AG08395 (cell line): ENCODE results near the gene TADA2A.
A peak's percentile ranks its signal among the peaks of the same experiment; 100 is the strongest.
"Not testable (repeated sequence)": the region's sequence is repeated elsewhere in the genome, so short reads cannot be mapped to it uniquely, and the experiment has no call there.

Source experiments
- DNase-seq: peaks from one replicate; pipeline ENCODE4 v3.0.0; 2012; ENCODE audit warnings: mixed read lengths, low spot score

Gene TADA2A

DNA sequence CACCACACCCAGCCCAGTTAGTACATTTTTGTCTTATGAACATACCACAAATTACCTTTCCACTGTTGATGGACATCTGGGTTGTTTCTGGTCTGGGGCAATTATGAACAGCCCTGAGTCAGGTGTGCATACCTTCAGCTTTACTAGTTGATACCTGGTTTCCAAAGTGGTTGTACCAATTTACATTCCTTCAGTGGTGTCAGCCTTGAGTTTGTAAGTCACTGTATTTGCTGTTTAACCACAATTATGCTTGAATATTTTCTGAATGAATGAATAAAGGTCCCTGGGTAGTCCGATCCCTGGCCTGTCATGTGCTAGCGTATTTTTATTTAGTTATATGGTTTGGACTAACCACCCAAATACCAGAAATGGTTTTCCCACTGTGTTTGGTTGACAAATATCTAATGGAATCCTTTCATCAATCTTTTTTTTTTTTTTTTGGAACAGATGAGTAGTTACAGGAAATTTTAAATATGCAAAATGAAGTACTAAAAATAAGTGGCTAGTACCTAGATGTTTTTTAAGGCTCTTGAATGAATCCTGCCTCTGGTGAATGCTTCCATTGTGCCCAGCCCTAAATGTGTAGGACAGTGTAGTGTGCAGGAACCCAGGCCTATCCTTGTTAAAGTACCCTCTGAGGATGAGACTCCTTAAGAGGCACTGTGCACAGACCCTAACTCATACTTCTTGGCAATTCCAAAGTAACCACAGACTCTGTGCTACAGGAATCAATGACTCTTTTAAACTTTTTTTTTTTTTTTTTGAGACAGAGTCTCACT is 86.8 kb downstream of the TADA2A start:
- peak; percentile 88 for DNase-seq

- DNase-seq = no peak
These were observed 87.7 kb downstream of the TADA2A start for GRCh38 chr17:37494401-37494831.

GRCh38 chr17:37494971-37495370 is 88.3 kb downstream of the TADA2A start:
- no peak for DNase-seq

GRCh38 chr17:37500378-37500777 is 93.7 kb downstream of the TADA2A start:
- no peak for DNase-seq

DNA sequence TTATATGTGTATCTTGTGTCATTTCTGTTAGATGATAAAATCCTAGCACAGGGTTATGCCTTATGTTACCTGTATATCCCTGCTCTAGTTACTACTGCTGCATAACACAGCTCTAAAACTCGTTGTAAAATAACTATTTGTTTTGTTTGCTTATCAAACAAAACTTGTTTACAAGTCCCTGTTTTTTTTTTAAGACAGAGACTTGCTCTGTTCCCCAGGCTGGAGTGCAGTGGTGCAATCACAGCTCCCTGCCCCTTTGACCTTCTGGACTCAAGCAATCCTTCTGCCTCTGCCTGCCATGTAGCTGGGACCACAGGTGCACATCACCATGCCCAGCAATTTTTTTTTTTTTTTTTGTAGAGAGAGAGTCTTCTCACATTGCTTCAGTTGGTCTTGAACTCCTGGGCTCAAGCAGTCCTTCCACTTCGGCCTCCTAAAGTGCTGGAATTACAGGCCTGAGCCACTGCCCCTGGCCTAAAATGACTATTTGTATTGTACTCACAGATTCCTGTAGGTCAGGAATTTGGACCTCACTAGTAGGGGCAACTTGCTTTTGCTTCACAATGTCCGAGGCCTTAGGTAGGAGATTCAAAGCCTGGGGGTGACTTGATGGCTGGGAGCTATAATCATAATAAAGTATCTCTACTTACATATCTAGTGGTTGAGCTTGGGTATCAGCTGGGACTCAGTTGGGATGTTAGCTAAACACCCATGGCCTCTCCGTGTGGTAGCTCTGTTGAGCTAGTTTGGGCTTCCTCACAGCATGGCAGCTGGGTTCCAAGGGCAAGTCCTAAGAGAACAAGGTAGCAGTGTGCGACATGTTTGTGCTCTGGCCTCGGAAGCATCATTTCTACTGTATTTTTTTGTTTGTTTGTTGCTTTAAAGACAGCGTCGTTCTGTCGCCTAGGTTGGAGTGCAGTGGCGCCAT is 95.6 kb downstream of the TADA2A start:
- no peak for DNase-seq

DNA sequence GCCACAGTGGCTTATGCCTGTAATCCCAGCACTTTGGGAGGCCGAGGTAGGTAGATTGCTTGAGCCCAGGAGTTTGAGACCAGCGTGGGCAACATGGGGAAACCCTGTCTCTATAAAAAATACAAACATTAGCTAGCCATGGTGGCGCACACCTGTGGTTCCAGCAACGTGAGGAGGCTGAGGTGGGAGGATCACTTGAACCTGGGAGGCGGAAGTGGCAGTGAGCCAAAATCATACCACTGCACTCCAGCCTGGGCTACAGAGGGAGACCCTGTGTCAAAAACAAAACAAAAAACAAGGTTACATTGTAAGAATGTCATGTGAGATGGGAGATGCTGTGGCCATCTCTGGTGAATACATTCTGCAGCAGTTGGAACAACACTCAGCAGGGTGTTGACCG is 96.5 kb downstream of the TADA2A start:
- no peak for DNase-seq

- DNase-seq = no peak
These were observed 98.6 kb downstream of the TADA2A start for GRCh38 chr17:37505333-37505732.

- peak; percentile 38 for DNase-seq
These were observed 100.0 kb downstream of the TADA2A start for GRCh38 chr17:37506678-37507077.

DNA sequence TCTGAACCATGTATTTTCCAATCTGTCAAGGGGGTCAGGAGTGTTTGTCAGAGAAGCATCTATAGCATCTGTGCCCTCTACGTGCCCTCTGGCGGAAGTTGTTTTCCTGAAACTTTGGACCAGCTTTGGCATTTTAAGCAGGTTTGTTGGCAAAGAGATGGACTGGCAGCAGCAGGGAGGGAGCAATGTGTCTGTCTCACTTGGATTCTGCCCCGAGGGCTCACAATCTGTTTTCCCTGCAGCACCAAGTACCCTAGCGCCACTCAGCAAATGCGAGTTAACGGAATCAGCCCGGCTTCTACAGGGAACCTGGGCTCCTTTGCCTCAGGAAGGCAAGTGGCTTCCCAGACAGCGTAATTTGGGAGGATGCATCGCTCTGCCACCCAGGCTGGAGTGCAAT is 100.4 kb downstream of the TADA2A start:
- DNase-seq = no peak

- no peak for DNase-seq
These were observed 103.4 kb downstream of the TADA2A start for GRCh38 chr17:37510056-37510455.

DNA sequence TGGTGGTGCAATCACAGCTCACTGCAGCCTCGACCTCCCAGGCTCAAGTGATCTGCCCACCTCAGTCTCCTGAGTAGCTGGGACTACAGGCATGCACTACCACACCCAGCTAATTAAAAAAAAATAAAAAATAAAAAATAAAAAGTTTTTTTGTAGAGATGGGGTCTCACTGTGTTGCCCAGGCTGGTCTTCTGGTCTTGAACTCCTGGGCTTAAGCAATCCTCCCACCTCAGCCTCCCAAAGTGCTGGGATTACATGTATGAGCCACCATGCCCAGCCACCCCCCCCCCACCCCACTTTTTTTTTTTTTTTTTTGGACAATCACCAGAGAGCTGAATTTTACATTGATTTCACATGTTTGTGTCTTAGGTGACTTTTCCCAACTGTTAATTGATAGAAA is 105.0 kb downstream of the TADA2A start:
- not testable (repeated sequence) for DNase-seq

DNA sequence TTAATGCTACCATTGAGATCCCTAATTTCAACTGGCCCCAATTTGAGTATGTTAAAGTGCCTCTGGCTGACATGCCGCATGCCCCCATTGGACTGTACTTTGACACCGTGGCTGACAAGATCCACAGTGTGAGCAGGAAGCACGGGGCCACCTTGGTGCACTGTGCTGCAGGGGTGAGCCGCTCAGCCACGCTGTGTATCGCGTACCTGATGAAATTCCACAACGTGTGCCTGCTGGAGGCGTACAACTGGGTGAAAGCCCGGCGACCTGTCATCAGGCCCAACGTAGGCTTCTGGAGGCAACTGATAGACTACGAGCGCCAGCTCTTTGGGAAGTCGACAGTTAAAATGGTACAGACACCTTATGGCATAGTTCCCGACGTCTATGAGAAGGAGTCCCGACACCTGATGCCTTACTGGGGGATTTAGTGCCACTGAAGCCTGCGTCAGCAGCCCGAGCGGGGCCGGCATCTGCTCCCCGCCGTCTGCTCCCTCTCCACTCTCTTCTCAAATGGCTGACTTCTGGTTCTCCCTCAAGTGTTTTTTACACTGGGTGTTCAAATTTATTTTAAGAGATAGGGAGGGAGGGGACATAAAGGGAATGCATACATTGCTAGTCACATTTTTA is 105.9 kb downstream of the TADA2A start:
- no peak for DNase-seq

DNA sequence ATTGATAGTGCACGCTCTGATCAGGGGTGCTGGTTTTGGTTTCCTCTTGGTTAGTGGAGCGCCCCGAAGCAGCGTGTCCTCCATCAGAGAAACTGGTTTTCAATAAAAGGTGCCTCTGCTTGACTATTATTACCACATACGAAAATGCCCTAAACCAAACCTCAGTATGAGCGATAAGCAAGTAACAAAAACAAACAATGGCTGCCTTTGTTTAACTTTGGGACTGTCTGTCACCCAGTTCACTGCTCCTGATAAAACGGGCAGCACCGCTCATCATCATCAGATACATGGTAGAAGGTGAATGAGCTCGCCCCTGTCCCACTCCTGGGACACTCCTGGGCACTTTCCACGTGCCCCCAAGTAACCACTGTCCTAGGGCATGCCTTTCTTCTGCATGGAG is 107.0 kb downstream of the TADA2A start:
- no peak for DNase-seq

GRCh38 chr17:37516127-37516571 is 109.5 kb downstream of the TADA2A start:
- peak; percentile 21 for DNase-seq

GRCh38 chr17:37517881-37518280 is 111.2 kb downstream of the TADA2A start:
- no peak for DNase-seq

GRCh38 chr17:37518826-37519225 is 112.1 kb downstream of the TADA2A start:
- DNase-seq = peak; percentile 20

DNA sequence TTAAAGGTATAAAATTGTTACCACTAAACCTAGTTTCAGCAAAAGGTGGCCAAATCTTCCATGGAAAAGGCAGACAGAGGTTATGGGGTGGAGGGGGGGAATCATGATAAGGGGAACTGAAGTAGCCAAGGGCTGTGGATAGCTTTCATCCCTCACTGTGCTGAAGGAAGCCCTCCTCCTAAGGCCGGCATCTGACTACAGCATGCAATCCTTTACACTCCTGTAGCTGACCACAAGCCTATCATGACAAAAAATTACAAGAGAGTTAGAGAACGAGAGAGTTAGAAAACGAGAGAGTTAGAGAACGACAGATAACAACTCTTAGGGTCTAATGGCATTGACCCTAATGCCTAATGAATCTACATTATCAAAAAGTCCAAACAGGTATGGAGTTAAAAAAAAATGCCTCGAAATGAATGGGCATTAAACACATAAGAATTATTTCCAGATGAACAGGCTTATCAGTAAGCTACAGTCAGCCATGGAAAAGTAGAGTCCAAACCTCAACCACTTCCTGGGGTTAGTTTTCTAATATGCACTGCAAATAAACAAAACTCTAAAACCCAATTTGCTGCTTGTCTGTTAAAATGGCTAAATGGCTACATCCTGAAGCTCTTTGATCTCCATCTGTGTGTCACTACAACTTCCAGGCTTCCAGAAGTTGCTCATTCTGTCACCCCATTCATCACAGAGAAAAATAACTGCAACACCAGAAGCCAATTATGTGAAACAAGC is 112.7 kb downstream of the TADA2A start:
- peak; percentile 27 for DNase-seq

DNA sequence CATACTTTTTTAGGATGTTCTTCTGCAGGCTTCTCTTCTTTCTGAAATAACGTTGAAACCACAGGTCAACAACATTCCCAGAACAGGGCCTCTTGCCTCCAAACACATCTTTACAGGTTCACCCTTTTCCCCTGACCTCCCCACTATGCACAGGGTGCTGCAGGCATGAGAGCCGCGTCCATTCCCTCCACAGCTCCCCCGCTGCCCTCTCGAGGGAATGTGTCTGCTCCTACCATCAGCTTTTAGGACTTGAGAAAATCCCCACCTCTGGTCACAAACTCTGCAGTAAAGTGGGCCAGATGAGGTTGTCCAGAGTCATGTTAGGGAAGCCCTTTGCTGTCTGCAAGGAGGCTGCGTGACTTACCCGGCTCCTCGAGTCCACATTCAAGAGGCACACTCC is 113.5 kb downstream of the TADA2A start:
- DNase-seq = no peak

DNA sequence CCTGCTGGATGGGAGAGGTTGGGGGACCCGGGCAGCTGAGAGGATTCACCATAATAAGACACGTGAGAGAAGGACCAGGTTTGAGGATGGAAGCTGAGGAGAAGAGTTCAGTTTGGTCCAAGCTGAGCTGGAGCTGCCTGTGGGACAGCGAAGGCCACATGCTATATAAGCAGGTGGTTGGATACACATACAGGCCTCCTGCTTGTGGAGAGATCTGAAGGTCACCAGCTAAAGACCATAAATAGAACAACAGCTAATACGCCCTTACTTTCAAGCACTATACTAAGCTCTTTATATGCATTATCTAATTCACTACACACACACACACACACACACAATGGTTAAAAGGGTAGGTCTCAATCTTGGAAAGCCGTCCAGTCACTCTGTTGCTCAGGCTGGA is 115.1 kb downstream of the TADA2A start:
- no peak for DNase-seq

DNA sequence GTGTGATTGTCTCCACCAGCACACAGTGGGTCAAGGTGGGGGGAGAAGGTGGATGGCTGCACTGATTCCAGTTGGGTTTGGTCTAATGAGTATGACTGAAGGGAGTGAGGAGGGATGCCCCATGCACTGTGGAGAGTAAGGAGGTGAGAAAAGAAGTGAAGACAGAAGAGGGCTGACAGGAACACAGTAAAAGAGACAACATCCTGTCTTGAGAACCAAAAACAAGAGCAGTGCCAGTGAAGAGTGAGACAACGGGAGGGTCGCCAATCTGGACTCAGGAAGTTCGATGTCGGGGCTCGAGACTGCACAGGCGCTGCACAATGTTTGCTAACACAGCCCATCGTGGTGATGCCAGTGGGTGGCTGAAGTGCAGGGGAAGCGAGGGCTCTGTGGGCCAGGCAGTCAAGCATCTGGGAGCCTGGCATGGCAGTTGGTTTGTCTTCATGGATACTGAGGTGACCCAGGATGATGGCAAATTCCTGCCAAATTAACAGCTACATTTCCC is 117.1 kb downstream of the TADA2A start:
- DNase-seq = no peak

- DNase-seq = peak; percentile 60
These were observed 120.7 kb downstream of the TADA2A start for GRCh38 chr17:37527249-37527851.
